NT2/D1 (cell line): ENCODE measurements around the gene PLD5.

Source experiments
- SUZ12 ChIP-seq: IDR thresholded peaks from 2 replicates; pipeline ENCODE4 v1.6.1; 2011; ENCODE audit not compliant: insufficient read length, insufficient read depth; ENCODE audit errors: extremely low read depth
- YY1 ChIP-seq: IDR thresholded peaks from 2 replicates; pipeline ENCODE4 v1.6.1; 2011; ENCODE audit not compliant: insufficient read length, insufficient read depth
- ZNF274 ChIP-seq: IDR thresholded peaks from 2 replicates; pipeline ENCODE4 v1.6.1; 2011; ENCODE audit warnings: mild to moderate bottlenecking, low read depth, low read length

GRCh38 chr1:242523719-242524570 lies 552 bp downstream of the PLD5 start:
- no peak for TF ChIP-seq ZNF274
- TF ChIP-seq YY1: no peak
- TF ChIP-seq SUZ12: peak; percentile 66
